ENCODE results near the gene ZBTB4. TPM values are rescaled to one million over a fixed set of nuclear protein-coding genes. Genes with fewer than 3 reads are reported as not detected.
A peak's percentile ranks its signal among the peaks of the same experiment; 100 is the strongest.

The ZBTB4 gene
- total RNA-seq, 1 experiment from 2014 or later = 14.4 TPM

GRCh38 chr17:7484067-7484918 is 4.9 kb upstream of the ZBTB4 start, which contains the start of gene POLR2A:
POLR2A (plus strand) TSS chr17:7484366.
- no peaks in the 10 kb centered on the region for H4K20me1 ChIP-seq (ENCODE audit: control insufficient read depth, insufficient read depth, insufficient read length)
- TF ChIP-seq, protein P1, sequence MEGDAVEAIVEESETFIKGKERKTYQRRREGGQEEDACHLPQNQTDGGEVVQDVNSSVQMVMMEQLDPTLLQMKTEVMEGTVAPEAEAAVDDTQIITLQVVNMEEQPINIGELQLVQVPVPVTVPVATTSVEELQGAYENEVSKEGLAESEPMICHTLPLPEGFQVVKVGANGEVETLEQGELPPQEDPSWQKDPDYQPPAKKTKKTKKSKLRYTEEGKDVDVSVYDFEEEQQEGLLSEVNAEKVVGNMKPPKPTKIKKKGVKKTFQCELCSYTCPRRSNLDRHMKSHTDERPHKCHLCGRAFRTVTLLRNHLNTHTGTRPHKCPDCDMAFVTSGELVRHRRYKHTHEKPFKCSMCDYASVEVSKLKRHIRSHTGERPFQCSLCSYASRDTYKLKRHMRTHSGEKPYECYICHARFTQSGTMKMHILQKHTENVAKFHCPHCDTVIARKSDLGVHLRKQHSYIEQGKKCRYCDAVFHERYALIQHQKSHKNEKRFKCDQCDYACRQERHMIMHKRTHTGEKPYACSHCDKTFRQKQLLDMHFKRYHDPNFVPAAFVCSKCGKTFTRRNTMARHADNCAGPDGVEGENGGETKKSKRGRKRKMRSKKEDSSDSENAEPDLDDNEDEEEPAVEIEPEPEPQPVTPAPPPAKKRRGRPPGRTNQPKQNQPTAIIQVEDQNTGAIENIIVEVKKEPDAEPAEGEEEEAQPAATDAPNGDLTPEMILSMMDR (conservative IDR thresholded peaks at IDR 0.05) = 0 out of 3 replicates have a peak, but pooled peaks have one; percentile 9
- H2BK20ac ChIP-seq (ENCODE audit: low read depth, low read length, poor library complexity, severe bottlenecking) = no peak within 1 kb of the TSS
- no CpG with 5 or more reads among the region's 64 CpGs for WGBS (ENCODE audit: extremely low coverage, insufficient read length, low lambda C conversion rate)
- Mint-ChIP-seq H3K4me3 (peak within 1 kb of the TSS; percentile 91 to 96), H3K9me3 (no peaks in the 10 kb centered on the region), H3K27me3 (ENCODE audit: low read depth) (no peaks in the 10 kb centered on the region), H3K4me1 (peaks cover 50 to 66% of the 10 kb centered on the region in 2 experiments), H3K36me3 (ENCODE audit: insufficient read depth in 1 of 3, low read depth in 3 of 3) (peaks cover 13 to 26% (median 19%) of the 10 kb centered on the region in 3 experiments; a peak in 6 of 7 replicates), H3K27ac (peak within 1 kb of the TSS; percentile 99 to 100 (median 99))
- peak within 1 kb of the TSS; percentile 87 for H3K56ac ChIP-seq (ENCODE audit: insufficient read length, low read depth, low read length)
- H2BK120ac ChIP-seq (ENCODE audit: low read depth, low read length, poor library complexity, severe bottlenecking) = peak within 1 kb of the TSS; percentile 100
- peak within 1 kb of the TSS; percentile 99 for H2AFZ ChIP-seq (ENCODE audit: low read length)
- peak; percentile 98 for DNase-seq
- H3T11ph ChIP-seq (ENCODE audit: low read length) = peak within 1 kb of the TSS; percentile 93
- H3K9ac ChIP-seq (ENCODE audit: extremely low read depth, insufficient read length, low read length) = peak within 1 kb of the TSS; percentile 98
- no peak within 1 kb of the TSS for H2BK15ac ChIP-seq (ENCODE audit: low read depth, low read length)
- H3K23ac ChIP-seq (ENCODE audit: insufficient read length, low read depth, low read length) = no peak within 1 kb of the TSS
- no peaks in the 10 kb centered on the region for H3K9me3 ChIP-seq (ENCODE audit: control insufficient read depth, low read depth, low read length)
- H4K8ac ChIP-seq (replicated peaks; ENCODE audit: insufficient read length, low read depth, low read length) = no peak within 1 kb of the TSS
- peak within 1 kb of the TSS; percentile 99 for H3K18ac ChIP-seq (ENCODE audit: insufficient read length, low read depth, low read length)
- peaks cover 28% of the 10 kb centered on the region for H3K79me2 ChIP-seq (ENCODE audit: insufficient read depth, low read length)
- H2AK5ac ChIP-seq (ENCODE audit: insufficient read length, low read length) = no peak within 1 kb of the TSS
- H3K4me2 ChIP-seq (ENCODE audit: insufficient read depth, insufficient read length, low read length) = peak within 1 kb of the TSS; percentile 81
- peaks cover 17% of the 10 kb centered on the region for H3K23me2 ChIP-seq (ENCODE audit: insufficient read length, low read depth, low read length, poor library complexity, severe bottlenecking)
- H3K4me1 ChIP-seq (ENCODE audit: insufficient read depth, low read length) = no peaks in the 10 kb centered on the region; the same call in 1 of the 2 replicates
- peak within 1 kb of the TSS; percentile 97 for H2BK12ac ChIP-seq (ENCODE audit: insufficient read length, low read depth, low read length)
- H3K79me1 ChIP-seq (ENCODE audit: insufficient read depth, low read depth, low read length, poor library complexity, severe bottlenecking) = peaks cover 6% of the 10 kb centered on the region
- H4K91ac ChIP-seq (ENCODE audit: insufficient read length, low read depth, low read length) = no peak within 1 kb of the TSS
- H3K4ac ChIP-seq (ENCODE audit: low read depth, low read length) = no peak within 1 kb of the TSS; the same call in 1 of the 2 replicates
- H3K14ac ChIP-seq (ENCODE audit: insufficient read depth, low read length) = peak within 1 kb of the TSS; percentile 99; the same call in 1 of the 2 replicates
- H3K27ac ChIP-seq (ENCODE audit: insufficient read length, low read depth, low read length) = peak within 1 kb of the TSS; percentile 90
- no peak within 1 kb of the TSS for H4K5ac ChIP-seq (ENCODE audit: insufficient read length, low read depth, low read length)
- H3K27me3 ChIP-seq (ENCODE audit: insufficient read depth, low read length) = no peaks in the 10 kb centered on the region
- peak within 1 kb of the TSS; percentile 91 for H2BK5ac ChIP-seq (ENCODE audit: insufficient read length, low read length)
